ENCODE results near the gene KCTD5. TPM values are rescaled to one million over a fixed set of nuclear protein-coding genes. Genes with fewer than 3 reads are reported as not detected.
A peak's percentile ranks its signal among the peaks of the same experiment; 100 is the strongest.
"Not testable (repeated sequence)": the region's sequence is repeated elsewhere in the genome, so short reads cannot be mapped to it uniquely, and the experiment has no call there.

Gene KCTD5
- total and polyA plus RNA-seq, 5 experiments from 2014 or later: 10.8 to 25.5 (median 18.4) TPM

- peaks cover 2 to 28% (median 11%) of the 10 kb centered on the region in 4 donors for H3K4me1 Mint-ChIP-seq
- DNase-seq, ATAC-seq, H3K9me3 Mint-ChIP-seq, POLR2A ChIA-PET, H3K4me3 Mint-ChIP-seq, H3K36me3 Mint-ChIP-seq, H3K27me3 Mint-ChIP-seq, H3K27ac Mint-ChIP-seq: not testable (repeated sequence)
Measured at GRCh38 chr16:2676937-2677336, 5.4 kb upstream of the KCTD5 start.

GRCh38 chr16:2678206-2678965 lies 3.9 kb upstream of the KCTD5 start:
- H3K27ac Mint-ChIP-seq, H3K9me3 Mint-ChIP-seq: not testable (repeated sequence)

GRCh38 chr16:2679902-2680301 lies 2.4 kb upstream of the KCTD5 start:
- peaks cover 7 to 24% (median 14%) of the 10 kb centered on the region in 4 donors for H3K4me1 Mint-ChIP-seq
- not testable (repeated sequence) for H3K4me3 Mint-ChIP-seq

More at GRCh38 chr16:2678206-2678965, 3.9 kb upstream of the KCTD5 start:
- H3K36me3 Mint-ChIP-seq, H3K4me3 Mint-ChIP-seq, H3K27me3 Mint-ChIP-seq, POLR2A ChIA-PET, ATAC-seq, DNase-seq: not testable (repeated sequence)
- H3K4me1 Mint-ChIP-seq: peaks cover 7 to 29% (median 12%) of the 10 kb centered on the region in 4 donors

GRCh38 chr16:2680360-2680759 lies 2.0 kb upstream of the KCTD5 start:
- Mint-ChIP-seq H3K27ac (peak overlapping the region in 3 of 10 donors; percentile 13 to 62 (median 52)), H3K4me3 (peak overlapping the region in 2 of 10 donors; percentile 24 to 59), H3K4me1 (peaks cover 7 to 21% (median 14%) of the 10 kb centered on the region in 4 donors)
- H3K27me3 Mint-ChIP-seq, H3K9me3 Mint-ChIP-seq, DNase-seq, POLR2A ChIA-PET, H3K36me3 Mint-ChIP-seq, ATAC-seq: not testable (repeated sequence)

More at GRCh38 chr16:2679902-2680301, 2.4 kb upstream of the KCTD5 start:
- POLR2A ChIA-PET, H3K9me3 Mint-ChIP-seq, H3K36me3 Mint-ChIP-seq, H3K27me3 Mint-ChIP-seq, ATAC-seq, DNase-seq: not testable (repeated sequence)
- H3K27ac Mint-ChIP-seq: peak overlapping the region in 1 of 10 donors; percentile 31

GRCh38 chr16:2683041-2683440 lies 718 bp downstream of the KCTD5 start:
- ATAC-seq: peak in 1 of 2 donors; percentile 0
- H3K9me3 Mint-ChIP-seq, H3K27me3 Mint-ChIP-seq, H3K36me3 Mint-ChIP-seq, DNase-seq: not testable (repeated sequence)
- POLR2A ChIA-PET: interaction anchor here (1.0 to 1.7 kb wide), 4 partner anchors 10 to 94 kb away, joined by 4 to 35 read pairs (median 8); partner anchors contain the start of genes ELOB and PRSS27
- Mint-ChIP-seq H3K27ac (peak overlapping the region; percentile 43 to 96 (median 78)), H3K4me1 (peaks cover 12 to 38% (median 27%) of the 10 kb centered on the region in 4 donors), H3K4me3 (peak overlapping the region; percentile 75 to 98 (median 87))

GRCh38 chr16:2686075-2686474 lies 3.8 kb downstream of the KCTD5 start:
- POLR2A ChIA-PET, ATAC-seq: not testable (repeated sequence)

GRCh38 chr16:2686912-2687507 lies 4.7 kb downstream of the KCTD5 start:
- ATAC-seq (no peak), DNase-seq (peak in 1 of 10 donors; percentile 41)
- Mint-ChIP-seq H3K9me3 (peaks cover 0 to 2% (median 0%) of the 10 kb centered on the region in 9 donors), H3K27ac (peak overlapping the region; percentile 47 to 91 (median 72)), H3K4me1 (peaks cover 14 to 40% (median 28%) of the 10 kb centered on the region in 4 donors), H3K4me3 (peak overlapping the region; percentile 22 to 77 (median 60)), H3K36me3 (peaks cover 0 to 10% (median 0%) of the 10 kb centered on the region in 3 donors), H3K27me3 (no peaks in the 10 kb centered on the region)
- POLR2A ChIA-PET: no interaction called here

More at GRCh38 chr16:2686075-2686474, 3.8 kb downstream of the KCTD5 start:
- DNase-seq, H3K9me3 Mint-ChIP-seq, H3K27me3 Mint-ChIP-seq, H3K4me3 Mint-ChIP-seq, H3K27ac Mint-ChIP-seq: not testable (repeated sequence)
- Mint-ChIP-seq H3K4me1 (peaks cover 16 to 45% (median 32%) of the 10 kb centered on the region in 4 donors), H3K36me3 (peaks cover 0 to 10% (median 0%) of the 10 kb centered on the region in 3 donors)

- peak overlapping the region in 9 of 10 donors; percentile 35 to 77 (median 61) for H3K4me3 Mint-ChIP-seq
- ATAC-seq (no peak), DNase-seq (no peak)
- POLR2A ChIA-PET: no interaction called here
- H3K36me3 Mint-ChIP-seq: peaks cover 0 to 8% (median 0%) of the 10 kb centered on the region in 3 donors
- peaks cover 12 to 38% (median 25%) of the 10 kb centered on the region in 4 donors for H3K4me1 Mint-ChIP-seq
- no peaks in the 10 kb centered on the region for H3K27me3 Mint-ChIP-seq
- H3K9me3 Mint-ChIP-seq: no peaks in the 10 kb centered on the region
- peak overlapping the region in 9 of 10 donors; percentile 47 to 91 (median 72) for H3K27ac Mint-ChIP-seq
Measured at GRCh38 chr16:2687531-2688308, 5.4 kb downstream of the KCTD5 start.

GRCh38 chr16:2689422-2689821 lies 7.1 kb downstream of the KCTD5 start:
- ATAC-seq, DNase-seq, POLR2A ChIA-PET, H3K36me3 Mint-ChIP-seq, H3K4me3 Mint-ChIP-seq, H3K27ac Mint-ChIP-seq, H3K9me3 Mint-ChIP-seq, H3K27me3 Mint-ChIP-seq: not testable (repeated sequence)
- H3K4me1 Mint-ChIP-seq: peaks cover 10 to 32% (median 20%) of the 10 kb centered on the region in 4 donors

GRCh38 chr16:2689968-2690801 lies 7.9 kb downstream of the KCTD5 start:
- Mint-ChIP-seq H3K27me3 (no peaks in the 10 kb centered on the region), H3K27ac (no peak overlapping the region)

GRCh38 chr16:2690852-2691251 lies 8.5 kb downstream of the KCTD5 start:
- no peak for DNase-seq
- no peak overlapping the region for H3K4me3 Mint-ChIP-seq
- ATAC-seq: no peak
- POLR2A ChIA-PET: no interaction called here
- peaks cover 10 to 26% (median 17%) of the 10 kb centered on the region in 4 donors for H3K4me1 Mint-ChIP-seq
- no peak overlapping the region for H3K27ac Mint-ChIP-seq
- no peaks in the 10 kb centered on the region for H3K9me3 Mint-ChIP-seq
- peaks cover 0 to 5% (median 0%) of the 10 kb centered on the region in 3 donors for H3K36me3 Mint-ChIP-seq
- H3K27me3 Mint-ChIP-seq: no peaks in the 10 kb centered on the region

More at GRCh38 chr16:2689968-2690801, 7.9 kb downstream of the KCTD5 start:
- Mint-ChIP-seq H3K4me3 (no peak overlapping the region), H3K4me1 (peaks cover 10 to 28% (median 18%) of the 10 kb centered on the region in 4 donors), H3K9me3 (no peaks in the 10 kb centered on the region), H3K36me3 (peaks cover 0 to 5% (median 0%) of the 10 kb centered on the region in 3 donors)
- ATAC-seq: no peak
- DNase-seq: no peak
- POLR2A ChIA-PET: no interaction called here
